Measurements from ENCODE around the gene MYO19.
"Not testable (repeated sequence)": the region's sequence is repeated elsewhere in the genome, so short reads cannot be mapped to it uniquely, and the experiment has no call there.

The MYO19 gene

DNA sequence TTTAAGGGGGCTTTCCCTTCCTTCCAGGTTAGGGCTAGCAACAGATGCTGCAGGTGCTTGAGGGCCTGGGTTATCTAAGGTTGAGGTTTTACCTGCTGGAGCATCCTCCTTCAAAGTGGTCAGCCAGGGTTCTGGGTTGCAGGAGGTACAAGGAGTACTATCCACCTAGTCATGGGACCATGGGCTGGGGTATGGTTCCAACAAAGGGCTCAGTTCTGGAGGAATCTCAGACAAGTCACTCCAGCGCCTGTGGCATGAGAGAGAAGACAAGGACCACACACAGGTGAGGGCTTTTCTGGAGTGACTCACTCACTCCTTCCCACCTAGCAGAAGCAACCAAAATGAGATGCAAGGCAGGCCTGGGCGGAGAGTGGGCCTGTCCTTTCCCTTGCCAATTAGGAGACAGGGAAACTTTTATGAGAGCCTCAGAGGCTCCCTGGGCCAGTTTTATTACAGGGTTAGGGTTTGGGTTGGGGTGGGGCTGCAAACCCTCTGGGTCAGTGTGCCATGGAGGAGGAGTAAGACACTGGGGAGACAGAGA lies 2.2 kb downstream of the MYO19 start:
- DNase-seq (ENCODE audit: low read depth in 4 of 4, low spot score in 1 of 4), result no peak

DNA sequence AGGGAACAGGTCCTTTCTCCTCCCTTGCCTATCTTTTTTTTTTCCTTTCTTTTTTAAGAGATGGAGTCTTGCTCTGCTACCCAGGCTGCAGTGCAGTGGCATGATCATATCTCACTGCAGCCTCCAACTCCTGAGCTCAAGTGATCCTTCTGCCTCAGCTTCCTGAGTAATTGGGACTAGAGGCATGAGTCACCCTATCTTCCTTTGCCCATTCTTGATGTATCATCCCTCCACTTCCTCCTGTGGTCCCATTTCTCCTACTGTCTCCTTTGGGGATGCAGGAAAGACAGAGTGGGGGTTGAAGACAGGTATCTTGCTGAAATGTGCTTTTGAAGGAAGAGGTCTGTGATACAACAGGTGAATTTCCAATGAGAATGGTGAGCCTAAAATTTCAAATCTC lies 5.5 kb downstream of the MYO19 start:
- no peak for DNase-seq (ENCODE audit: low read depth in 4 of 4, low spot score in 1 of 4)

GRCh38 chr17:36527621-36528250 lies 6.9 kb downstream of the MYO19 start:
- no peak for DNase-seq (ENCODE audit: low read depth in 4 of 4, low spot score in 1 of 4)

- DNase-seq (ENCODE audit: low read depth in 4 of 4, low spot score in 1 of 4), result no peak
Observed at GRCh38 chr17:36525888-36526287, 8.8 kb downstream of the MYO19 start.

DNA sequence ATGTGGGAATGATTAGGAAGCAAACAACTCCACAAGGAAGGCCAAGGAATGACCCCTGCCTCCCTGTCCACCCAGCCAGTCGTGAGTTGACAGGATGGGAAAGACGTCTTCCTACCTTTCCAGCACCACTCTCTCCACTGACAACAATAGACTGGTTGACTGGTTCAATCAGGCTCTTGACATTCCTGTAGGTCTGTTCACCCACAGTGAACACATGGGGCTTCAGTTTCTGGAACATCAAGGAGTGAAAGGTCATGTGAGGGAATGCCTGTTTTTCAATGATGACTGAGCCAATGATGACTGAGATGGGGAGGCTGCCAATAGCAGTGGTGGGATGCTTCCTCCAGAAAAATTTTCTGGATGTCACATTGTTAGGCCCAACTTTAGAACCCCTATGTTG lies 9.6 kb downstream of the MYO19 start:
- DNase-seq (ENCODE audit: low read depth in 4 of 4, low spot score in 1 of 4), result no peak

DNA sequence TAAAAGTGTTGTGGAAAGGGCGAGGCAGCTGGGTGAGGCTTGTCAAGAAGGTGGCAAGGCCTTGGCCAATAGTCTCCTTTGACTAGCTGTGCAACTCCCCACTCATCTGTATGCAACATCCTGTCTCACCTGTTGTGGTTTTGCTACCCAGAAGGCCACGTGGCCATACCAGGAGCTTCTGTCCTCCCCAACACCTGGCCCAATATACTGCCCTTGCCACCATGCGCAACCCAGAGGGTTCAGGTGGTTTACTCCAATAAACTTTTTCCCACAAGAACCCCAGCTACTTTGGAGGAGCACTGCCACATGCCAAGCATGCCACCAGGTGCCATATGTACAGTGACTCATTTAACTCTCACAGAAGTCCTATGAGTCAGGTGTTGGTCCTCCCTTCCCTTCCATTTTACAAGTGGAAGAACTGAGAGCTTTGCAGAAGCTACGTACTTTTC lies 10.2 kb downstream of the MYO19 start:
- no peak for DNase-seq (ENCODE audit: low read depth in 4 of 4, low spot score in 1 of 4)

- DNase-seq (ENCODE audit: low read depth in 4 of 4, low spot score in 1 of 4), result no peak
Observed at GRCh38 chr17:36523113-36523512, 11.6 kb downstream of the MYO19 start.

GRCh38 chr17:36515837-36516236 lies 18.8 kb downstream of the MYO19 start:
- no peak for DNase-seq (ENCODE audit: low read depth in 4 of 4, low spot score in 1 of 4)

- DNase-seq (ENCODE audit: low read depth in 4 of 4, low spot score in 1 of 4), result no peak
Observed at GRCh38 chr17:36514856-36515255, 19.8 kb downstream of the MYO19 start.

GRCh38 chr17:36512641-36513040 lies 22.0 kb downstream of the MYO19 start:
- no peak for DNase-seq (ENCODE audit: low read depth in 4 of 4, low spot score in 1 of 4)

GRCh38 chr17:36511216-36511615 lies 23.5 kb downstream of the MYO19 start:
- DNase-seq (ENCODE audit: low read depth in 4 of 4, low spot score in 1 of 4), result no peak

DNA sequence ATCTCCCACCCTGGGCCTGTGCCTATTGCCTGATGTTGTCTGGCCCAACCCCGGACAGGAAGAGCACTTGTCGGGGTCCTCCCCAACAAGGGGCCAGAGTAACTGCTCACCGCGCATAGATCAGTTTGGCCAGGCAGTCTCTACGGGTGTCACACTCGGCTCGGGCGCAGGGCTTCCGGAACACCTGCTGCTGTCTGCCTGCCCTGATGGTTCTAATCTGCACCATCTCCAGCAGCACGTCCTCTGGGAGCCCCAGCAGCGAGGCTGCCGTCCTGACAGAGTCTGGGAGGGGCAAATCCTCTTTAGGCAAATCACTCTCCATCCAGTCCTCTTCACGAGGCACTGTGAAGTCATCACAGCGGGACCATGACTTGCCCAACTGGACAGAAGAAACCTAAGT lies 24.0 kb downstream of the MYO19 start:
- DNase-seq (ENCODE audit: low read depth in 4 of 4, low spot score in 1 of 4), result no peak

- no peak for DNase-seq (ENCODE audit: low read depth in 4 of 4, low spot score in 1 of 4)
Observed at GRCh38 chr17:36509272-36509985, 25.2 kb downstream of the MYO19 start.

GRCh38 chr17:36508439-36508838 lies 26.2 kb downstream of the MYO19 start:
- DNase-seq (ENCODE audit: low read depth in 4 of 4, low spot score in 1 of 4), result not testable (repeated sequence)

DNA sequence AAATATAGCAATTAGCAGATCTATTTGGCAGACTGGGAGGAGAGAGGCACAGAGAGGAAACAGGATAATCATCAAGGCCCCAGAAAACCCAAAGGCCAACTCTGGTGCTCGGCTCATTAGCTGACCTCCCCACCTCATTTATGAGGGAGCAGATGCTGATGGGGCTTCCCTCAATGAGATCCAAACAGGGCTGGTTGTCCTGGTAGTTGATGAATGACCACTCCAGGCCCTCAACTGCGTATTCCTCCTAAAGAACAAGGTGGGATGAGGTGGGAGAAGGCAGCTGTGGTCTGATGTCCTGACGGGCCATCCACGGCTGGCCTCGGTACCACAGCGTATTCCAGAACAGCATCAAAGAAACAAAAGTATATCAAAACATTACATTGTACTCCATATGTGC lies 27.4 kb downstream of the MYO19 start:
- no peak for DNase-seq (ENCODE audit: low read depth in 4 of 4, low spot score in 1 of 4)

DNA sequence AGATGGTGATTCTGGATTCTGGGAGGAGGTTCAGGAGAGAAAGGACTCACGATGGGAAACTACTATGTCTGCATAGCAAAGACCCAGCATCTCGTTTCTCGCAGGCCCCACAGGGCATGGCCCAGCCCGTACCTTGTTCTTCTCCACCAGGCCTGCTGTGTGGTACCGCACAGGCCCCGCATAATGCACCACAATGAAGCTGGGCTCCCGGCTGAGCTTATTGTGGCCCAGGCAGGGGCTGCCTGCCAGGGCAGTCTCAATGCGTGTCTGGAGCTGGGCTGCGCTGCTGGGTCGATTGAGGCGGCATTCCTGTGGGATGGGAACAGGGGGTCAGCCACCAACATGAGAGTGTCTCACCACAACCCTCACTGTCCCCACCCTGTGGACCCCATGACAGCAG lies 27.8 kb downstream of the MYO19 start:
- DNase-seq (ENCODE audit: low read depth in 4 of 4, low spot score in 1 of 4), result no peak

DNA sequence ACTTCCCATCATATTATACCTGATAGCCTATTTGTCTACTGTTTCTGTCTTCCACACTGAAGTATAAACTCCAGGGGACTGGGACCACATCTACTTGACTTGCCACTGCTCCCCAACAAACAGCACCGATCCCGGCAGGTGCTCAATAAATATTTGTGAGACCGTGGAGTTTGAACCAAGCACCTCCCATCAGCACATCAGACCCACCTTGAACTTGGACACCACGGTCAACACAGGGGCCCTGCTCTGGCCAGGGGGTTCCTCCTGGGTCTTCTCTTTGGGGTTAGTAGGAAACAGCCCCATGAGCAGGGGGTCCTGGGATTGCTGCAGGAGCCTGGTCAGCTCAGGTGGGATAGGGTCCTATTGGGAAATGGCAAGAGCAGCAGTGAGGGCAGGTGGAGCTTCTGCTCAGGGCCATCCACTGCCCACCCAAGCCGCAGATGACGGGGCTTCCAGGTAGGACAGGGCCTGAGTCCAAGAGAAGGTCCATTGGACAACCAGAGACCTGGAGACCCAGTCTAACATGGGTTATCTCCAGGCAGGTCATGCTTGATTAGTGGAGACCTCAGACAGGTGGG lies 28.3 kb downstream of the MYO19 start:
- no peak for DNase-seq (ENCODE audit: low read depth in 4 of 4, low spot score in 1 of 4)

GRCh38 chr17:36505171-36505570 lies 29.5 kb downstream of the MYO19 start:
- no peak for DNase-seq (ENCODE audit: low read depth in 4 of 4, low spot score in 1 of 4)

DNA sequence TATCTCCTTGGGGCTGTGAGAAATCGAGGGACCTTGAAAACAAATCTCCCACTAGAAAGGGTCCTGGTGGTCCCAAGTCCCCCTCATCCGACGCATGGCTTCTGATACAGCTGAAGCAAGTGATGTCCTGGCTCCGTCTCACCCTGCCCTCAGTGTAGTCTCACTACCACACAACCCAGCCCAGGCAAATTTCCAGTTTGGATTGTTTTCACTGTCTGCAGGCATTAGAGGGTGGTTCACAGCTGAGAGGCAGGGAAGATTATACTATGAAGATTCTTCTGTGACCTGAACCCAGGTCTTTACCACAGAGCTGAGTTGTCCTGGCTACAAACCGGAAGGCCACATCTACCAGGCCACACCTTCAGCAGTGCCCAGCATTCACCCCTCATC lies 30.5 kb downstream of the MYO19 start:
- no peak for DNase-seq (ENCODE audit: low read depth in 4 of 4, low spot score in 1 of 4)

- DNase-seq (ENCODE audit: low read depth in 4 of 4, low spot score in 1 of 4), result no peak
Observed at GRCh38 chr17:36503456-36504155, 31.1 kb downstream of the MYO19 start.

- DNase-seq (ENCODE audit: low read depth in 4 of 4, low spot score in 1 of 4), result no peak
Observed at GRCh38 chr17:36501963-36502362, 32.7 kb downstream of the MYO19 start.

- no peak for DNase-seq (ENCODE audit: low read depth in 4 of 4, low spot score in 1 of 4)
Observed at GRCh38 chr17:36501351-36501750, 33.3 kb downstream of the MYO19 start.

All from stimulated activated CD4-positive, alpha-beta T cell treated with anti-CD3 and anti-CD28 coated beads, Interleukin-1b, Interleukin-23, amount 100 ng/mL, for 24 hours (primary cell).